HG02763 (cell line): ENCODE data around the gene TMCO4.

ENCODE experiments used
- ATAC-seq: cut with Tn5 transposase; IDR thresholded peaks from one replicate; pipeline ENCODE4 v1.9.1; 2021; ENCODE audit warnings: mild to moderate bottlenecking, moderate library complexity; ENCODE audit not compliant: unreplicated experiment

Gene TMCO4

GRCh38 chr1:19689085-19689757 is 110.5 kb downstream of the TMCO4 start:
- ATAC-seq: no peak

GRCh38 chr1:19688041-19688842 is 111.5 kb downstream of the TMCO4 start:
- ATAC-seq: no peak

DNA sequence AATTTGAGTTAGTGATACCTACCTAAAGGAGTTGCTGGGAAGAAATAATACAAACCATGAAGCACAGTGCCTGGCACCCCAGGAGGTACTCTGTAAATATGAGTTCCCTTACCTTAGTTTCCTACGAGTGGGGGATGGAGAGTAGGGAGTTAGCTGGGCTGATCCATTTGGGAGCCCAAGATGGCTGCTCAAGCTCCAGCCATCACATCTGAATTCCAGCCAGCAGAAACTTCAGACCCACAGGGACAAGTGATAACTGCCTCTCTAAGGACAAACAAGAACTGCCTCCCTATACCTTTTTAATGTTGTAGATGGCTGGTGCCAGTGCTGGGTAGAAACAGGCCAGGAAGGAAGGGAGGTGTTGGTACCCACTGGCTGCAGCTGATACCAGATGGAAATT is 112.3 kb downstream of the TMCO4 start:
- ATAC-seq: no peak

- no peak for ATAC-seq
Measured at GRCh38 chr1:19685994-19686393, 113.7 kb downstream of the TMCO4 start.

DNA sequence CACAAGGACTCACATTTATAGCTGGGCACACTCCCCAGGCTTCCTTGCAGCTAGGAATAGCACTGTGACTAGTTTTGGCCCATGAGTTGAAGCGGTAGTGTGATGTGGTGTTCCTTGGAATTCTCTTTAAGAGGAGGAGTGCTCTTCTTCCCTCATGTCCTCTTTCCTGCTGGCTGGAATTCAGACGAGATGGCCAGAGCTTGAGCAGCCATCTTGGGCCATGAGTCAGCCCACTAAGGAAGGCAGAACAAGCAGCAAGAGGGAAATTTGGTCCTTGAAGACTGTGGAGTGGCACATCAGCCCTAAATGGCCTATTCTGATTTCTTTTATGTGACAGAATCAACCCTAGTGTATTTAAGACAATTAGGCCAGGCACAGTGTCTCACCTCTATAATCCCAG is 115.0 kb downstream of the TMCO4 start:
- no peak for ATAC-seq

- ATAC-seq: no peak
Measured at GRCh38 chr1:19683351-19683750, 116.4 kb downstream of the TMCO4 start.

DNA sequence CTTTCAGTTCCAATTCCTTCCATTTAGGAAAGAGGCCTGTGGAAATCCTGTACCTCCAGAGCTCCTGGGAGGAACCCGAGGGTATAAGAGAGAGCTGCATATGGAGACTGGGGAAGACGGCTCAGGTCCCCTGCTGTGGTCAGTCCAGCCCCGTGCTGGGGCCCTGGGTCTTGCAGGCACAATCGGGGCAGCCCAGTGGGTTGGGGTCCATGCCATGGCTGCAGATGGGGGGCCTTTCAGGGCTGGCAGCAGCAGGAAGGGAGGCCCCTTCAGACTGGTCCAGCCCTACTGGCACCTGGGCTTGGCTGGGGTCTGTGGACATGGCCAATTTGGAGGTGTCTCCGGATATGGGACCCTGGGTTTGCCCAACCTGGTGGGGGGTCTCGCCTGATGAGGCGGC is 116.8 kb downstream of the TMCO4 start:
- ATAC-seq: no peak

- ATAC-seq: no peak
Measured at GRCh38 chr1:19682257-19682656, 117.5 kb downstream of the TMCO4 start.

DNA sequence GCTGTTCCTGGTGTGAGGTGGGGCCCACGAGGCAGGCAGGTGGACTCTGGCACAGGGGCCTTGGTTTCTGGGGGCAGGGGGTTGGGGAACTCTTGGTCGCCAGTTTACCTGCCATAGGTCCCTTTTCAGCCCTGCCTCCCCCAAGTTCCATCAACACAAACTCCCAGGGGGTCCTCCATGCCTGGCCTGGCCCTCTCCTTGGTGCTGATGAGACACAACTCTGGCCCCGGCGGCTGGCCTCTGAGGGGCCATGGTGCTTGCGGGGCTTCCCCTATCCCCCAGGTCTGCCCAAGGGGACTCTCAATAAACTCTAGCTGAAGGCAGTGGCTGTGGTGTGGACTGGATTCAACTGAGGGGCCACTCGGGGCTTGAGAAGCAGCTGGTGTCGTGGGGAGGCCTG is 119.1 kb downstream of the TMCO4 start:
- no peak for ATAC-seq

- no peak for ATAC-seq
Measured at GRCh38 chr1:19679691-19680090, 120.0 kb downstream of the TMCO4 start.

DNA sequence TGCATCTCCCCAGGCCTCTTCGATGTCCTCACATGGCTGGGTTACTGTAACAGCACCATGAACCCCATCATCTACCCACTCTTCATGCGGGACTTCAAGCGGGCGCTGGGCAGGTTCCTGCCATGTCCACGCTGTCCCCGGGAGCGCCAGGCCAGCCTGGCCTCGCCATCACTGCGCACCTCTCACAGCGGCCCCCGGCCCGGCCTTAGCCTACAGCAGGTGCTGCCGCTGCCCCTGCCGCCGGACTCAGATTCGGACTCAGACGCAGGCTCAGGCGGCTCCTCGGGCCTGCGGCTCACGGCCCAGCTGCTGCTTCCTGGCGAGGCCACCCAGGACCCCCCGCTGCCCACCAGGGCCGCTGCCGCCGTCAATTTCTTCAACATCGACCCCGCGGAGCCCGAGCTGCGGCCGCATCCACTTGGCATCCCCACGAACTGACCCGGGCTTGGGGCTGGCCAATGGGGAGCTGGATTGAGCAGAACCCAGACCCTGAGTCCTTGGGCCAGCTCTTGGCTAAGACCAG is 120.7 kb downstream of the TMCO4 start:
- no peak for ATAC-seq

GRCh38 chr1:19678493-19678892 is 121.2 kb downstream of the TMCO4 start:
- no peak for ATAC-seq

DNA sequence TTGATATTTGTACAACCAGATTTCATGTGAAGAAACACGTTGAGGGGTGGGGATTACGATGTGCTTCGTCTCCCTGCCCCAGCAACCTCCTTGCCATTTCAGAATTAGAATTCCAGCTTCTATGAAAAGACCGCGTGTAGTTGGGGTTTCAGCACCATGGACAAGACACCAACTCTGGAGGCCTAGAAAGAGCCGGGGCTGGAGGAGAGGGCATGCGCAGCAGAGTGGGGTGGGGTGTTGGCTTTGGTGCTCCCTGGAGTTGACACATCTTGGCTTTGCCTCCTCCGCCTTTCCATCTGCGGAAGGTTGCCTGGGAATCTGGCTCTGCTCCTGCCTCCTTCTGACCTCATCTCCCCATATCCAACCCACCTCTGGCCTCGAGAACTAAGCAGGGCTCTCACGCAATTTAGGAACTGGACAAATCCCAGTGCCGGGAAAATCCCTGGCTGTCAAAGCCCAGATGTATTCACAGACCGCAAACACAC is 123.2 kb downstream of the TMCO4 start:
- ATAC-seq: no peak

DNA sequence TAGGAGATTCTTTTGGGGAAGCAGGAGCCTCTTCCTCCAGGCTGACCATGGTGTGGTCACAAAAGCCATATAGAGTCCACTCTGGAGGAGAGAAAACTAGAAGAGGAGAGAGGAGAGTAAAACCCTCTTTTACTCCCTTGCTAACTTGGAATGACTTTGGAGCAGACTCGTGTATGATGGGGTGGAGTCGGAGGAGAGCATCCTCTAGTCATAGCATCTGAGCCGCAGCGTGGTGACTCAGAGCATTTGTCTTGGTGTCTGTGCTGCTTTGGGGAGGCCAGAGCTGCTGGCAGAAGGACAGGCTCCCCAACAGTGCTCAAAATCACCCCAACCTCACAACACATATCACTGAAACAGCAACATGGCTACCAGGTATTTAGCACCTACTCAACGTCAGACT is 123.9 kb downstream of the TMCO4 start:
- no peak for ATAC-seq

GRCh38 chr1:19672237-19672636 is 127.5 kb downstream of the TMCO4 start:
- no peak for ATAC-seq

GRCh38 chr1:19670787-19671186 is 128.9 kb downstream of the TMCO4 start:
- no peak for ATAC-seq

DNA sequence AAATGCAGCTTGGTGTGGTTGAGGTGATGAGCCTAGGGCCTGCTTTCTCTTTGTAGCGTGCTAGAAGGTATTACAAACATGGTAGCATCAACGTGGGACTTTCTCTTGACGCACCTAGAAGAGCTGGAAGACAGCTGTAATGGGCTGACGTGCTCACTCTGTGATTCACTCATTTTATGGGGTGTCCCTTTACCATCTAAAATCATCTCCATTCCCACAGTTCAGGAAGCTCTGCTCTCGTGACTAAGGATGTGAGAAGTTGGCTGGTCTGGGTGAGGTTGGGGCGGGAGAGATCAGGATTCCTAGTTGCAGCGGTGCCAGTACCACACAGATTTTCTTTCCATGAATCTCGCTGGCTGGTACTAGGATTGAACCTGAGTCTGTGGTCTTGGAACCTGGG is 130.8 kb downstream of the TMCO4 start:
- no peak for ATAC-seq

- ATAC-seq: no peak
Measured at GRCh38 chr1:19665496-19666465, 133.9 kb downstream of the TMCO4 start.

GRCh38 chr1:19665186-19665495 is 134.6 kb downstream of the TMCO4 start:
- no peak for ATAC-seq

- ATAC-seq: no peak
Measured at GRCh38 chr1:19664453-19665185, 135.1 kb downstream of the TMCO4 start, which contains the start of gene HTR6. HTR6 (plus strand) TSS chr1:19664875; CDS start chr1:19665754, 879 bp downstream.
